CD4-positive, alpha-beta memory T cell (primary cell): ENCODE data around the gene SENP8. TPM values are rescaled to one million over a fixed set of nuclear protein-coding genes. Genes with fewer than 3 reads are reported as not detected.

Experiments used
- CTCF ChIA-PET: fragments of 350-600 bp; sonication (Branson Sonifier 250); formaldehyde crosslinking; loops from one replicate; lab custom pipeline; 2021; ENCODE audit warnings: inconsistent platforms; ENCODE audit not compliant: partially characterized antibody; lab: Charles Lee
- POLR2A ChIA-PET: fragments of 350-600 bp; sonication (Branson Sonifier 250); formaldehyde crosslinking; loops from one replicate; lab custom pipeline; 2021; ENCODE audit not compliant: partially characterized antibody; lab: Charles Lee
- DNase-seq, 5 donors: peaks; one replicate each; pipeline versions ENCODE4 v3.0.0 to v3.0.0-alpha.2; 2020 to 2022; ENCODE audit warnings: mixed read lengths in 1 of 5
- H3K27ac ChIP-seq: one replicate; pipeline ENCODE4 v1.7.0; 2013; ENCODE audit warnings: low read depth, low read length
- H3K27me3 ChIP-seq: 2 replicates; pipeline ENCODE4 v1.7.0; 2013; ENCODE audit warnings: mild to moderate bottlenecking, low read length, moderate library complexity; ENCODE audit not compliant: insufficient read depth
- H3K36me3 ChIP-seq: 2 replicates; pipeline ENCODE4 v1.7.0; 2013; ENCODE audit warnings: mild to moderate bottlenecking, low read length, moderate library complexity; ENCODE audit not compliant: insufficient read depth
- H3K4me1 ChIP-seq: 2 replicates; pipeline ENCODE4 v1.7.0; 2013; ENCODE audit warnings: mild to moderate bottlenecking, low read length, moderate library complexity; ENCODE audit not compliant: insufficient read depth
- H3K4me3 ChIP-seq, 2 donors: one replicate each; pipeline ENCODE4 v1.7.0; 2013; ENCODE audit warnings: low read length in 2 of 2, mild to moderate bottlenecking in 1 of 2
- H3K9me3 ChIP-seq, 2 donors: one replicate each; pipeline ENCODE4 v1.7.0; 2013; ENCODE audit warnings: low read length in 2 of 2, control low read depth in 1 of 2; ENCODE audit not compliant: control insufficient read depth in 1 of 2
- H3K27ac Mint-ChIP-seq, 7 donors: one replicate each; pipeline ENCODE4 v1.8.0; 2020 to 2021; ENCODE audit warnings: mixed read lengths in 7 of 7, mild to moderate bottlenecking in 6 of 7, inconsistent platforms in 3 of 7, moderate library complexity in 3 of 7
- H3K27me3 Mint-ChIP-seq, 2 donors: one replicate each; pipeline ENCODE4 v1.8.0; 2020 to 2021; ENCODE audit warnings: mixed read lengths in 2 of 2
- H3K36me3 Mint-ChIP-seq, 2 donors: one replicate each; pipeline ENCODE4 v1.8.0; 2020 to 2021; ENCODE audit warnings: mixed read lengths in 2 of 2, inconsistent platforms in 1 of 2, mild to moderate bottlenecking in 1 of 2
- H3K4me1 Mint-ChIP-seq, 4 donors: one replicate each; pipeline ENCODE4 v1.8.0; 2020 to 2021; ENCODE audit warnings: mixed read lengths in 4 of 4, mild to moderate bottlenecking in 1 of 4
- H3K4me3 Mint-ChIP-seq, 8 donors: one replicate each; pipeline ENCODE4 v1.8.0; 2020 to 2021; ENCODE audit warnings: mixed read lengths in 8 of 8, mild to moderate bottlenecking in 7 of 8, moderate library complexity in 6 of 8, inconsistent platforms in 3 of 8
- H3K9me3 Mint-ChIP-seq, 8 donors: one replicate each; pipeline ENCODE4 v1.8.0; 2020 to 2021; ENCODE audit warnings: mixed read lengths in 8 of 8, mild to moderate bottlenecking in 5 of 8, inconsistent platforms in 3 of 8, moderate library complexity in 1 of 8
- intact Hi-C: fragments of 100-400 bp; cut with micrococcal nuclease; formaldehyde crosslinking; loops from one replicate; pipeline ENCODE4 v1.15.1; 2023
- polyA plus RNA-seq, 2 donors: library from polyadenylated mRNA; unstranded; fragments of 300-500 nt; fragmentation: Illumina TruSeq; gene quantifications; one replicate each; pipeline ENCODE4 v1.2.3, GENCODE V29; 2021
- total RNA-seq, 2 experiments: library from RNA; stranded (reverse); gene quantifications; one replicate each; pipeline ENCODE4 v1.2.3, GENCODE V29; 2021

SENP8 gene
- total and polyA plus RNA-seq, 4 experiments from 2014 or later = 0.69 to 2.6 (median 1.3) TPM

DNA sequence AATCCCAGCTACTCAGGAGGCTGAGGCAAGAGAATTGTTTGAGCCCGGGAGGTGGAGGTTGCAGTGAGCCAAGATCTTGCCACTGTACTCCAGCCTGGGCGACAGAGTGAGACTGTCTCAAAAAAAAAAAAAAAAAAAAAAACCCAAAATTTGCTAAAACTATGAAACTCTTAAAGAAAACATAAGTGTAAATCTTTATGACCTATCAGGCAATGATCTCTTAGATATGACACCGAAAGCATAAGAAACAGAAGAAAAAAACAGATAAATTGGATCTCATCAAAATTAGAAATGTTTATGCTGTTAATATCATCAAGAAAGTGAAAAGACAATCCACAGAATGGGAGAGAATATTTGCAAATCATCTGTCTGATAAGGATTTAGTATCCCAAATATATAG lies 64.0 kb downstream of the SENP8 start:
- intact Hi-C loops = no loop called here
- CTCF ChIA-PET = interaction anchor here (0.7 kb wide), 1 partner anchor 443 kb away, joined by 3 read pairs; no protein-coding TSS in a partner anchor
- peaks cover 0 to 4% (median 0%) of the 10 kb centered on the region in 4 donors for H3K4me1 Mint-ChIP-seq
- Histone ChIP-seq H3K27me3 (peaks cover 11% of the 10 kb centered on the region), H3K36me3 (no peaks in the 10 kb centered on the region), H3K27ac (no peak overlapping the region), H3K4me1 (no peaks in the 10 kb centered on the region), H3K9me3 (no peaks in the 10 kb centered on the region), H3K4me3 (no peak overlapping the region)
- no peaks in the 10 kb centered on the region for H3K36me3 Mint-ChIP-seq
- no peak overlapping the region for H3K27ac Mint-ChIP-seq
- H3K9me3 Mint-ChIP-seq = no peaks in the 10 kb centered on the region
- H3K27me3 Mint-ChIP-seq = peaks cover 19 to 28% of the 10 kb centered on the region in 2 donors
- DNase-seq = no peak
- no peak overlapping the region for H3K4me3 Mint-ChIP-seq
- POLR2A ChIA-PET = no interaction called here

DNA sequence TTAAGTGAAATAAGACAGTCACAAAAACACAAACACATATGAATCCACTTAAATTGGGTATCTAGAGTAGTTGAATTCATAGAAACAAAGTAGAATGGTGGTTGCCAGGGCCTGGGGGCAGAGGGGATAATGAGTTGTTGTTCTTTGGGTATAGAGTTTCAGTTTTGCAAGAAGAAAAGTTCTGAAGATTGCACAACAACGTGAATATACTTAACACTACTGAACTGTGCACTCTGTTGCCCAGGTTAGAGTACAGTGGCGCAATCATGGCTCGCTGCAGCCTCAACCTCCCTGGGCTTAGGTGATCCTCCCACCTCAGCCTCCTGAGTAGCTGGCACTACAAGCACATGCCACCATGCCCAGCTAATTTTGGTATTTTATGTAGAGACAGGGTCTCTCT lies 64.5 kb downstream of the SENP8 start:
- intact Hi-C loops = no loop called here
- Mint-ChIP-seq H3K27me3 (peaks cover 19 to 28% of the 10 kb centered on the region in 2 donors), H3K9me3 (no peaks in the 10 kb centered on the region), H3K36me3 (no peaks in the 10 kb centered on the region), H3K4me1 (peaks cover 0 to 4% (median 0%) of the 10 kb centered on the region in 4 donors), H3K27ac (no peak overlapping the region), H3K4me3 (no peak overlapping the region)
- Histone ChIP-seq H3K27me3 (peaks cover 11% of the 10 kb centered on the region), H3K4me3 (no peak overlapping the region), H3K36me3 (no peaks in the 10 kb centered on the region), H3K4me1 (no peaks in the 10 kb centered on the region), H3K9me3 (no peaks in the 10 kb centered on the region), H3K27ac (no peak overlapping the region)
- POLR2A ChIA-PET = interaction anchor here (0.7 kb wide), 1 partner anchor 44 kb away, joined by 3 read pairs; no protein-coding TSS in a partner anchor
- CTCF ChIA-PET = no interaction called here
- DNase-seq = no peak

GRCh38 chr15:72183781-72184164 lies 65.6 kb downstream of the SENP8 start:
- ChIA-PET POLR2A (no interaction called here), CTCF (no interaction called here)
- Mint-ChIP-seq H3K9me3 (no peaks in the 10 kb centered on the region), H3K4me3 (no peak overlapping the region), H3K36me3 (no peaks in the 10 kb centered on the region), H3K27ac (no peak overlapping the region), H3K27me3 (peaks cover 21 to 28% of the 10 kb centered on the region in 2 donors), H3K4me1 (peaks cover 0 to 4% (median 0%) of the 10 kb centered on the region in 4 donors)
- no peak for DNase-seq
- Histone ChIP-seq H3K27ac (no peak overlapping the region), H3K9me3 (no peaks in the 10 kb centered on the region), H3K27me3 (peaks cover 11% of the 10 kb centered on the region), H3K36me3 (no peaks in the 10 kb centered on the region), H3K4me3 (no peak overlapping the region), H3K4me1 (no peaks in the 10 kb centered on the region)
- intact Hi-C loops = no loop called here

- ChIA-PET CTCF (no interaction called here), POLR2A (interaction anchor here (0.6 kb wide), 1 partner anchor 11 kb away, joined by 3 read pairs; no protein-coding TSS in a partner anchor)
- no peaks in the 10 kb centered on the region for H3K9me3 ChIP-seq
- DNase-seq = no peak
- no peaks in the 10 kb centered on the region for H3K9me3 Mint-ChIP-seq
- intact Hi-C loops = no loop called here
- H3K36me3 ChIP-seq = no peaks in the 10 kb centered on the region
- H3K27ac Mint-ChIP-seq = no peak overlapping the region
- H3K4me1 ChIP-seq = no peaks in the 10 kb centered on the region
- no peak overlapping the region for H3K4me3 ChIP-seq
- H3K4me3 Mint-ChIP-seq = no peak overlapping the region
- no peak overlapping the region for H3K27ac ChIP-seq
- H3K4me1 Mint-ChIP-seq = peaks cover 0 to 4% (median 0%) of the 10 kb centered on the region in 4 donors
- peaks cover 21 to 28% of the 10 kb centered on the region in 2 donors for H3K27me3 Mint-ChIP-seq
- no peaks in the 10 kb centered on the region for H3K36me3 Mint-ChIP-seq
- H3K27me3 ChIP-seq = peaks cover 11% of the 10 kb centered on the region
Observed at GRCh38 chr15:72184165-72184811, 66.1 kb downstream of the SENP8 start.

GRCh38 chr15:72189250-72189902 lies 71.2 kb downstream of the SENP8 start:
- Mint-ChIP-seq H3K27me3 (peaks cover 8 to 14% of the 10 kb centered on the region in 2 donors), H3K27ac (no peak overlapping the region), H3K4me3 (no peak overlapping the region), H3K4me1 (no peaks in the 10 kb centered on the region), H3K36me3 (no peaks in the 10 kb centered on the region), H3K9me3 (no peaks in the 10 kb centered on the region)
- no peaks in the 10 kb centered on the region for H3K36me3 ChIP-seq
- no peak overlapping the region for H3K4me3 ChIP-seq
- no peak overlapping the region for H3K27ac ChIP-seq
- ChIA-PET POLR2A (no interaction called here), CTCF (no interaction called here)
- peaks cover 5% of the 10 kb centered on the region for H3K27me3 ChIP-seq
- no peaks in the 10 kb centered on the region for H3K9me3 ChIP-seq
- intact Hi-C loops = no loop called here
- no peak for DNase-seq
- no peaks in the 10 kb centered on the region for H3K4me1 ChIP-seq

- Histone ChIP-seq H3K36me3 (no peaks in the 10 kb centered on the region), H3K4me1 (no peaks in the 10 kb centered on the region), H3K27me3 (no peaks in the 10 kb centered on the region), H3K4me3 (no peak overlapping the region), H3K9me3 (no peaks in the 10 kb centered on the region), H3K27ac (no peak overlapping the region)
- intact Hi-C loops = loop anchor here (10.0 kb wide), 1 partner anchor 482 kb away; no protein-coding TSS in a partner anchor
- POLR2A ChIA-PET = no interaction called here
- H3K36me3 Mint-ChIP-seq = no peaks in the 10 kb centered on the region
- H3K9me3 Mint-ChIP-seq = no peaks in the 10 kb centered on the region
- H3K27me3 Mint-ChIP-seq = peaks cover 3 to 9% of the 10 kb centered on the region in 2 donors
- CTCF ChIA-PET = no interaction called here
- H3K27ac Mint-ChIP-seq = no peak overlapping the region
- H3K4me3 Mint-ChIP-seq = no peak overlapping the region
- DNase-seq = no peak
- H3K4me1 Mint-ChIP-seq = peaks cover 0 to 4% (median 1%) of the 10 kb centered on the region in 4 donors
Observed at GRCh38 chr15:72192416-72192815, 74.2 kb downstream of the SENP8 start.
